HG03520 (cell line): Measurements from ENCODE around the gene C9orf43.
"Not testable (repeated sequence)": the region's sequence is repeated elsewhere in the genome, so short reads cannot be mapped to it uniquely, and the experiment has no call there.

Experiments used
- ATAC-seq: cut with Tn5 transposase; IDR thresholded peaks from one replicate; pipeline ENCODE4 v1.9.1; 2021; ENCODE audit warnings: mild to moderate bottlenecking, moderate library complexity; ENCODE audit not compliant: unreplicated experiment

Gene C9orf43

DNA sequence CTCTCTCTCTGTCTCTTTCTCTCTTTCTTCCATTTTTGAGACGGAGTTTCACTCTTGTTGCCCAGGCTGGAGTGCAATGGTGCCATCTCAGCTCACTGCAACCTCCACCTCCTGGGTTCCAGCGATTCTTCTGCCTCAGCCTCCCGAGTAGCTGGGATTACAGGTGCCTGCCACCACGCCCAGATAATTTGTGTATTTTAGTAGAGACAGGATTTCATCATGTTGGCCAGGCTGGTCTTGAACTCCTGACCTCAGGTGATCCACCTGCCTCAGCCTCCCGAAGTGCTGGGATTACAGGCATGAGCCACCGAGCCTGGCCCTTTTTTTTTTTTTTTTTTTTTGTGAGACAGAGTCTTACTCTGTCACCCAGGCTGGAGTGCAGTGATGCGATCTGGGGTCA is 29.1 kb upstream of the C9orf43 start:
- ATAC-seq = not testable (repeated sequence)

DNA sequence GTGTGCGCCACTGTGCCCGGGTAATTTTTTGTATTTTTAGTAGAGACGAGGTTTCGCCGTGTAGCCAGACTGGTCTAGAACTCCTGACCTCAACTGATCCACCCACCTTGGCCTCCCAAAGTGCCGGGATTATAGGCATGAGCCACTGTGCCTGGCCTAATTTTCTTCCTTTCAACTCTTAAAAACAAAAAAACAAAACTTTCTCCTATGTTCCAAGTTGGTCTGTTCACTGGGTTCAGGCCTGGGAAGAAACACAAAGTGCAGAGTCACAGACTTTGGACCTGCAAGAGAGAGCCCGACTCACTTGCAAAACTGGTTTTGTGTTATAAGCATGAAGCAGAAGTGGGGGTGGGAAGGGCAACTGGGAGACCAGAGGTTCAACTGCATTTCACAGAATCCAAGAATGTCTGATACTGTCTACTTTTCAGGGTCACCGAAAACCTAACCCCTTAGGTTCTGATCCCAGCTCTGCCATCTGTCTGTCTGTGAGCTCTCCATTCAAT is 28.6 kb upstream of the C9orf43 start:
- no peak for ATAC-seq

GRCh38 chr9:113386571-113387393 is 23.8 kb upstream of the C9orf43 start:
- ATAC-seq = no peak

- ATAC-seq = no peak
Measured at GRCh38 chr9:113387560-113388230, 22.9 kb upstream of the C9orf43 start.

DNA sequence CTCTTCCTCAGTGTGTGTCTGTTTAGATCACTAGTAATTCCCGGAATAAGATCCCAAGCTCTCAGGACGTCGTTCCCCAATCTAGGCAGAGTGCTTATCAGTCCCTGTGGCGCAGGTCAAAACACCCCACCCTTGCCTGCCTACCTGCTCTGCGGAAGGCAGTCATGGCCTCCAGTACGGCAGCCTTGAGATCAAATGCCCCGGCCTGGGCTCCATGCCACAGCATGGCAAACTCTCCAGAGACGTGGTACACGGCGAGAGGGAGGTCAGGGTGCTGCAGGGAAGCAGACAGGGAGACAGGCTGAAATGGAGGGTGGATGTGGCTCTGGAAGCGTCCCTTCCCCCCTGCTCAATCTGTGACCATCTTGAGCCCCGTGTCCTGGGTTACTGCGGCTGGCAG is 21.7 kb upstream of the C9orf43 start:
- ATAC-seq = no peak

DNA sequence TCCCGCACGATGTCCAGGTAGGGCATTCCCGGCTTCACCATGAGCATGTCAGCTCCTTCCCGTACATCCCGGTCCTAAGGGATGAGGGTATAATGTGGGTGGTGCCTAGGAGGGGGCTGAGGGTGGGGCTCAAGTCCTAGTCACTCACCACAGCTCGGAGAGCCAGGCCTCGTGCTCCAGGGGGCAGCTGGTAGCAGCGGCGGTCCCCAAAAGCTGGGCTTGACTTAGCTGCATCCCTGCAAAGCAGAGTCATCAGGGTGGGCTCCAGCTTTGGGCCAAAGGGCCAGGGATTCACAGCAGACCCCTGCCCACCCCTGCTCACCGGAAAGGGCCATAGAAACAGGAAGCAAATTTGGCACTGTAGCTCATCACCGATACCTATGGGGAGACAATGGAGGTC is 21.1 kb upstream of the C9orf43 start:
- no peak for ATAC-seq

GRCh38 chr9:113390192-113390960 is 20.2 kb upstream of the C9orf43 start:
- ATAC-seq = no peak

GRCh38 chr9:113391917-113392316 is 18.6 kb upstream of the C9orf43 start:
- no peak for ATAC-seq

GRCh38 chr9:113393281-113393680 is 17.3 kb upstream of the C9orf43 start:
- no peak for ATAC-seq

GRCh38 chr9:113395000-113395861 is 15.3 kb upstream of the C9orf43 start:
- no peak for ATAC-seq

DNA sequence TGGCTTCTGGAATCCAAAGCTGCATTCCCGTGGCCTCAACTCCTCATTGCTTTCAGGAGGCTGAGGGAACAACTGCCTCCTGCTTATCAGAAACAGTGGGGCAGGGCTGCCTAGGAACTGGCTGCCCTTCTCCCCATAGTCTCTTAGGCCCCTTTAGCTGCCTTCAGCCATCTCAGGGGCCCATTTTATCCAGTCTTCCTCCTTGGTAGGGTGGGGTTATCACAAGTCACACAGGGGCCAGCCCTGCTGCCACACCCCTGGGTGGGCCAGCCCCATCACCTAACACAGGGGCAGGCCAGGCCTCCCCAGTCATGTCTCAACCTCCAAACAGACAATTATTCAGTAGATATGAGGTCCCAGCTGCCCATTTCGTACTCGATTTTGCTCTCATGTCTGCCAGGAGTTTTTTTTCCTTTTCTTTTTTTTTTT is 13.3 kb upstream of the C9orf43 start:
- ATAC-seq = no peak

- no peak for ATAC-seq
Measured at GRCh38 chr9:113398796-113399195, 11.8 kb upstream of the C9orf43 start.

DNA sequence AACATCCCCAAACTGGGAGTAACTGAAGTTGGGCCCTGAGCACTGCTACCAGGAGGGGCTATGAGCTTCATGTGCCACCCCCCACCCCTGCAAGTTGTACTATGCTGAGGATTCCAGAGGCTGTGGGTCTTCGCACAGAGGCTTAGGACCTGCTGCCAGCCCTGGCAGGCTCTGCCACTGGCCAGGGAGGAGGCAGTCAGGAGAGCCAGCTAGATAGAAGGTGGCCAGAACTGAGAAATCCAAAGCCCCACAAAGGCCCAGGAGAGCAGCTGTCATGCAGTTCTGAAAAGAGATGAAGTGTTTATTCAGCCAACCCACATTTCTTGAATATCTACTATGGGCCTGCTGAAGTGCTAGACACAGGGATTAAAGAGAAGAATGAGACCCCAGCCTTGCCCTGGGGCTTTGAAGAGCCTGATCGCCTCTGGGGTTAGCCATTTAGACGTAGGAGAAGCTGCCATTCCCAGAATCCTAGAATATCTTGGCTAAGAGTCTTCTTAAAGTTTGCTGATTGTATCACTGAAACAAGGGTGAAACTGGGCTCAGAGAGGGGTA is 10.8 kb upstream of the C9orf43 start:
- no peak for ATAC-seq

DNA sequence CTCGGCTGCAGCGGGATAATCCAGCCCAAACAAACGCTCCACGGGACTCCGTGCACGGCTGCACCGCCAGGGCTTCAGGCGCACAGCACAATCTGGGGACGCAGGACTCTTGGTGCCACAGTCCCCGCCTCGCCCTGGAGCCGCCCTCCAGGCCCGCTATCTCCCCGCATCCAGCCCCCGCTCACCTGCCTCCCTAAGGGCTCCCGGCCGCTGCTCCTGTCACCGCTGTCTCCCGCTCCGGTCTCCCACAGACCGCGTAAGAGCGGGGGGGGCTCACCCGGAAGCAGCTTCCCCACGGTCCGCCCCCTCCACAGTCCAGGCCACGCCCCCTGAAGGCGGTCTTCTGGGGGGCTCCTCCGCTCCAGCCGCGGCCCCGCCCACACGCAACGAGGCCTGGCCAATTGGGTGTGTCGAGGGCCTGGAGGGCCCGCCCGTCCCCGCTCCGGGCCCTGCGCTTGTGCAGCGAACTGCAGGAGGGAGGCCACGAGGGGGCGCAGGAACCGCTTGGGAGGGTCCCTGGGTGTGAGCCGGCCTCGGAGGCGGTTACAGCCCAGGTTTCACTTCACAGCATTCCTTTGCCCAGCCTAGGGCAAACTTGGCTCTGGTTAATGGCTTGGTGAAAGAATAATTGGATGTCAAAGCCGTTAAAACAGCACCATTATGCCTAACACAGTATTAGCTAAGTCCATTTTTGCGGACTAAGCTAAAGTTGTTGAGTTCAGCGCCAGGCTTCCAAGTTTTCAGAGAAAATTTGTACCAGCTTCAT is 9.3 kb upstream of the C9orf43 start, which contains the start of gene ALAD:
Gene ALAD (minus strand): TSS at position 258 of the 766 bp plus-strand sequence. CDS start 7,725 bp downstream, outside the sequence.
- ATAC-seq = peak; percentile 98

- ATAC-seq = no peak
Measured at GRCh38 chr9:113403646-113404045, 6.9 kb upstream of the C9orf43 start.

DNA sequence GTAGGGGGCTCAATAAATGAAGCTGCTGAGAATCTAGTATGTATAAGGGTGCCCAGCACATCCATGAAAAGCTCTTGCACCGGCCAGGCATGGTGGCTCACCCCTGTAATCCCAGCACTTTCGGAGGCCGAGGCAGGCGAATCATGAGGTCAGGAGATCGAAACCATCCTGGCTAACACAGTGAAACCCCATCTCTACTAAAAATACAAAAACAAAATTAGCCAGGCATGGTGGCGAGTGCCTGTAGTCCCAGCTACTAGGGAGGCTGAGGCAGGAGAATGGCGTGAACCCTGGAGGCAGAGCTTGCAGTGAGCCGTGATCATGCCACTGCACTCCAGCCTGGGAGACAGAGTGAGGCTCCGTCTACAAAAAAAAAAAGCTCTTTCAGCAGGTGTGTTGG is 4.2 kb upstream of the C9orf43 start:
- not testable (repeated sequence) for ATAC-seq

DNA sequence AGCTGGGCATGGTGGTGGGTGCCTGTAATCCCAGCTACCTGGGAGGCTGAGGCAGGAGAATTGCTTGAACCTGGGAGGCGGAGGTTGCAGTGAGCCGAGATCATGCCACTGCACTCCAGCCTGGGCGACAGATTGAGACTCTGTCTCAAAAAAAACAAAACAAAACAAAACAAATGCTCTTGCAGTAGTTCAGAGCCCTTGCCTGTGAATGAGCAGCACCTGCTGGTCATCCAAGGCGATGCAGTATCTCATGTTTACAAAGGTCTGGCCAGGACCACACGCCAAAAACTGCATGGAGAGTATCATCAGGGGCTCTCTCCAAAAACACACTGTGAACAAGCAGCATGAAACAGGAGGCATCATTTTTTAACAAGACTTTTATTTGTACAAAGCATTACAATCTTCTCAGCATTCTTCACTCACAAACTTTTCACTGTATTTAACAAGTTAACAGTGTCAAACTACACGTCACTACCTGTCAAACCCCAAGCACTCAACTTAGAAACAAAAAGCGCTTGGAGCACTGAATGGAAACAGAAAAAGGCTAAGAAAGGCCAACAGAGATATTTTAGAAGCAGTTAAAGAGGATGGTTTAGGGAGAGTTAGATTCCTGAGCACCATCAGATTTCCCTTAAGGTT is 3.6 kb upstream of the C9orf43 start:
- ATAC-seq = not testable (repeated sequence)

DNA sequence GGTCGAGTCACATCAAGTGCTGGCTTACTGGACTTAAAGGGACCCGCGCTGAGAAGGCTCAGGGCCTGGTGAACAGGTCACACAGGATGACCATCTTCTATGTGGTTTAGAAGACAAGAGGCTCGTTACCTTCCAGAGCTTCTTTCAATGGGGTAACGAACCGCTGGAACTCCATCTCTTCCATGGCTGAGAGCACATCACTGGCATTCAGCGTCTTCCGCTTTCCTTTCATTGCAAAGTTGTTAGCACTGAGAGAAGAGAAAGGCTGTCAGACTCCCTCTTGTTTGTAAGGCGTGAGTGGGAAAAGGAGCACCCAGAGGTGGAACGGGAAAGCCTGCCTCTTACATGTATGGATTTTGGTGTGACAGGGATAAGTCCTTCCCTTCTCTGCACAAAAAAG is 1.1 kb upstream of the C9orf43 start:
- no peak for ATAC-seq

DNA sequence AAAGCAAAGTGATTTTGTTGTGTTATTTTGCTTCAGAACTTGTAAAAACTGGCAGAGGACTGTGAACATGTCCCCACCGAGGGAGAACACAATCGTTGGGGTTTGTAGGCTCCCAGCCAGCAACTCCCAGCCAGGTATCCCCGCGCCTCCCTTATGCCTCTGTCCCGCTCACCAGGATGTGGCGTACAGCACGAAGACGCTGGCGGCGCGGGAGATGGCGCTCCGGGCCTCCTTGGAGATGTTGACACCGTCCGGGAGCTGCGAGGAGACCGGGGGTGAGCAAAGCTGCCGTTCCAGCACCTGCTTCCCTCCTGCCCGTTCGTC is 702 bp upstream of the C9orf43 start:
- ATAC-seq = peak; percentile 3
